ENCODE results near the gene UCHL1.

UCHL1 gene

GRCh38 chr4:41215969-41216293, 40.8 kb upstream of the UCHL1 start:
- TF ChIP-seq, protein P1, sequence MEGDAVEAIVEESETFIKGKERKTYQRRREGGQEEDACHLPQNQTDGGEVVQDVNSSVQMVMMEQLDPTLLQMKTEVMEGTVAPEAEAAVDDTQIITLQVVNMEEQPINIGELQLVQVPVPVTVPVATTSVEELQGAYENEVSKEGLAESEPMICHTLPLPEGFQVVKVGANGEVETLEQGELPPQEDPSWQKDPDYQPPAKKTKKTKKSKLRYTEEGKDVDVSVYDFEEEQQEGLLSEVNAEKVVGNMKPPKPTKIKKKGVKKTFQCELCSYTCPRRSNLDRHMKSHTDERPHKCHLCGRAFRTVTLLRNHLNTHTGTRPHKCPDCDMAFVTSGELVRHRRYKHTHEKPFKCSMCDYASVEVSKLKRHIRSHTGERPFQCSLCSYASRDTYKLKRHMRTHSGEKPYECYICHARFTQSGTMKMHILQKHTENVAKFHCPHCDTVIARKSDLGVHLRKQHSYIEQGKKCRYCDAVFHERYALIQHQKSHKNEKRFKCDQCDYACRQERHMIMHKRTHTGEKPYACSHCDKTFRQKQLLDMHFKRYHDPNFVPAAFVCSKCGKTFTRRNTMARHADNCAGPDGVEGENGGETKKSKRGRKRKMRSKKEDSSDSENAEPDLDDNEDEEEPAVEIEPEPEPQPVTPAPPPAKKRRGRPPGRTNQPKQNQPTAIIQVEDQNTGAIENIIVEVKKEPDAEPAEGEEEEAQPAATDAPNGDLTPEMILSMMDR (IDR thresholded peaks at IDR 0.05; ENCODE audit: insufficient read depth, low read length, poor library complexity, severe bottlenecking) = no peak
- no peak for DNase-seq (ENCODE audit: extremely low read depth, insufficient read length)

GRCh38 chr4:41216294-41217019, 40.3 kb upstream of the UCHL1 start:
- Histone ChIP-seq H3K36me3 (ENCODE audit: control insufficient read depth, insufficient read depth, low read length) (no peaks in the 10 kb centered on the region), H3K27me3 (replicated peaks; ENCODE audit: control insufficient read depth, insufficient read depth, low read length) (no peaks in the 10 kb centered on the region), H3K4me3 (replicated peaks; ENCODE audit: low read depth, low read length) (peak overlapping the region; percentile 81)
- peak; percentile 84 for DNase-seq (ENCODE audit: extremely low read depth, insufficient read length)
- TF ChIP-seq, protein P1 (IDR thresholded peaks at IDR 0.05; ENCODE audit: insufficient read depth, low read length, poor library complexity, severe bottlenecking) = peak; percentile 28

More at GRCh38 chr4:41215969-41216293, 40.8 kb upstream of the UCHL1 start:
- peak overlapping the region; percentile 81 for H3K4me3 ChIP-seq (replicated peaks; ENCODE audit: low read depth, low read length)
- H3K27me3 ChIP-seq (replicated peaks; ENCODE audit: control insufficient read depth, insufficient read depth, low read length) = no peaks in the 10 kb centered on the region
- no peaks in the 10 kb centered on the region for H3K36me3 ChIP-seq (ENCODE audit: control insufficient read depth, insufficient read depth, low read length)

GRCh38 chr4:41217020-41217333, 39.8 kb upstream of the UCHL1 start:
- Histone ChIP-seq H3K27me3 (replicated peaks; ENCODE audit: control insufficient read depth, insufficient read depth, low read length) (no peaks in the 10 kb centered on the region), H3K4me3 (replicated peaks; ENCODE audit: low read depth, low read length) (peak overlapping the region; percentile 81), H3K36me3 (ENCODE audit: control insufficient read depth, insufficient read depth, low read length) (no peaks in the 10 kb centered on the region)
- TF ChIP-seq, protein P1 (IDR thresholded peaks at IDR 0.05; ENCODE audit: insufficient read depth, low read length, poor library complexity, severe bottlenecking) = no peak
- no peak for DNase-seq (ENCODE audit: extremely low read depth, insufficient read length)

DNA sequence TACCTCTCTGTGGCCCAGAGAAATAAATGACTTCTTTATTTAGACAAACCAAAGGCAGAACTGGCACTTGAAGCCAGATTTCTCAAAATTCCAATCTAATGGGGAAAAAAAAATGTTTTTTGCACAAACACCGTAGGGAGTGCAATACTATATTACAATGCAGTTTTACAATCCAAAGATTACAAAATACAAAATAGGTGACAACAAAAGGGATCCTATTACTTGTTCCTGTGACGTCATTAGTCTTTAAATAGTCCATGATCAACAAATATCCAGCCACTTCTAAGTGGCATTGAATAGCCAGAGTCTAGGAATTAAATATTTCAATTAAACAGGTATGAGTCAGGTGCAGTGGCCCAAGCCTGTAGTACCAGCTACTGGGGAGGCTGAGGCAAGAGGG, 39.4 kb upstream of the UCHL1 start:
- H3K4me3 ChIP-seq (replicated peaks; ENCODE audit: low read depth, low read length) = no peak overlapping the region
- no peak for DNase-seq (ENCODE audit: extremely low read depth, insufficient read length)
- TF ChIP-seq, protein P1 (IDR thresholded peaks at IDR 0.05; ENCODE audit: insufficient read depth, low read length, poor library complexity, severe bottlenecking) = no peak
- no peaks in the 10 kb centered on the region for H3K36me3 ChIP-seq (ENCODE audit: control insufficient read depth, insufficient read depth, low read length)
- no peaks in the 10 kb centered on the region for H3K27me3 ChIP-seq (replicated peaks; ENCODE audit: control insufficient read depth, insufficient read depth, low read length)

DNA sequence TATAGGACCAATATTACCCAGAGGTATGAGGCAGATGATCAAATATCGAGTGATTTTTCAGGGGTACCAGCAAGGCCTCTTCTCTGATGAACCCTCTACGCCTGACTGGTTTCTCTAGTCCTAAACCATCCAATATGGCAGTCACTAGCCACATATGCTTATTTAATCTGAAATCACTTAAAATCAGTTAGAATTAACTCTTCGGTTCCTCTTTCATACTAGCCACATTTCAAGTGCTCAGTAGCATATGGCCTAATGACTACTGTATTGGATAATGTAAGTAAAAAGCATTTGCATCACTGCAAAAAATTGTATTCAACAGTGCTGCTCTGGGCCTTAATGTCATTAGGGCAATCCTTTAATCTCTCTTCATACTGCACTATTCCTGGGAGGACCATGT, 38.0 kb upstream of the UCHL1 start:
- DNase-seq (ENCODE audit: extremely low read depth, insufficient read length) = no peak
- TF ChIP-seq, protein P1 (IDR thresholded peaks at IDR 0.05; ENCODE audit: insufficient read depth, low read length, poor library complexity, severe bottlenecking) = no peak
- H3K27me3 ChIP-seq (replicated peaks; ENCODE audit: control insufficient read depth, insufficient read depth, low read length) = no peaks in the 10 kb centered on the region
- no peaks in the 10 kb centered on the region for H3K36me3 ChIP-seq (ENCODE audit: control insufficient read depth, insufficient read depth, low read length)
- no peak overlapping the region for H3K4me3 ChIP-seq (replicated peaks; ENCODE audit: low read depth, low read length)

All from GM06990 (cell line).